Prostate gland (tissue), 2 donors: ENCODE measurements around the gene CSRP1. TPM values are rescaled to one million over a fixed set of nuclear protein-coding genes. Genes with fewer than 3 reads are reported as not detected.

Experiments used
- DNase-seq: peaks from one replicate; pipeline ENCODE4 v3.0.0-alpha.2; 2019; ENCODE audit warnings: low spot score
- H3K27ac ChIP-seq, 2 donors: fragments of 200-600 bp; sonication (generic); 2 replicates each; pipeline ENCODE4 v1.5.1; 2017 to 2019
- H3K27me3 ChIP-seq: fragments of 200-600 bp; sonication (generic); replicated peaks from 2 replicates; pipeline ENCODE4 v1.5.1; 2019; ENCODE audit not compliant: insufficient read depth
- H3K36me3 ChIP-seq, 2 donors: fragments of 200-600 bp; sonication (generic); 1 replicate in 1 of 2; 2 replicates in 1 of 2; pipeline versions ENCODE4 v1.5.1 to v1.8.1; 2017 to 2019
- H3K4me1 ChIP-seq: fragments of 200-600 bp; sonication (generic); replicated peaks from 2 replicates; pipeline ENCODE4 v1.5.1; 2019
- H3K4me3 ChIP-seq, 2 donors: fragments of 200-600 bp; sonication (generic); 2 replicates each; pipeline ENCODE4 v1.5.1; 2017 to 2019
- H3K9me3 ChIP-seq: fragments of 200-600 bp; sonication (generic); 2 replicates; pipeline ENCODE4 v1.5.1; 2017
- CTCF ChIP-seq, 4 experiments: fragments of 200-600 bp in 2 of 4; fragments of 450-650 bp in 2 of 4; sonication (generic) in 2 of 4; IDR thresholded peaks; 1 replicate in 3 of 4; 2 replicates in 1 of 4; pipeline ENCODE4 v1.5.1; 2016 to 2019; ENCODE audit warnings: antibody characterized with exemption in 4 of 4, mild to moderate bottlenecking in 2 of 4, moderate library complexity in 2 of 4
- POLR2A ChIP-seq: fragments of 450-650 bp; IDR thresholded peaks from one replicate; pipeline ENCODE4 v1.6.1; 2016; ENCODE audit warnings: antibody characterized with exemption, mild to moderate bottlenecking
- POLR2AphosphoS5 ChIP-seq: sonication (generic); formaldehyde crosslinking; IDR thresholded peaks from one replicate; pipeline ENCODE4 v1.6.1; 2017; ENCODE audit warnings: antibody characterized with exemption
- WGBS: methylation state at CpG from one replicate; pipeline ENCODE4 v1.1.5; 2018; 5-methylcytosine and 5-hydroxymethylcytosine counted together
- intact Hi-C: fragments of 100-400 bp; cut with DNase I; formaldehyde crosslinking; loops from one replicate; pipeline ENCODE4 v1.14.2; 2022
- total RNA-seq, 2 donors: library from RNA; depleted of rRNA; stranded (reverse); fragments of >200 nt; gene quantifications; one replicate each; pipeline ENCODE4 v1.1.0, GENCODE V29; 2016

CSRP1 gene
- total RNA-seq, 2 donors from 2014 or later: 1,117 to 1,634 TPM

GRCh38 chr1:201456499-201457309, 50.2 kb downstream of the CSRP1 start:
- no peak for TF ChIP-seq CTCF (IDR thresholded peaks at IDR 0.05)
- peak; percentile 61 for TF ChIP-seq POLR2AphosphoS5
- peaks cover 14% of the 10 kb centered on the region for H3K4me1 ChIP-seq

GRCh38 chr1:201455098-201455497, 51.8 kb downstream of the CSRP1 start:
- H3K27ac ChIP-seq: no peak overlapping the region
- 80% methylated on average over 6 of the region's 6 CpGs for WGBS
- TF ChIP-seq POLR2A (no peak), CTCF (IDR thresholded peaks at IDR 0.05) (no peak), POLR2AphosphoS5 (no peak)

More at GRCh38 chr1:201456499-201457309, 50.2 kb downstream of the CSRP1 start:
- H3K9me3 ChIP-seq: no peaks in the 10 kb centered on the region
- H3K4me3 ChIP-seq: no peak overlapping the region
- no peaks in the 10 kb centered on the region for H3K36me3 ChIP-seq
- peak overlapping the region; percentile 24 to 57 for H3K27ac ChIP-seq
- 50% methylated on average over 11 of the region's 11 CpGs for WGBS
- intact Hi-C loops: no loop called here
- peak; percentile 58 for DNase-seq
- no peaks in the 10 kb centered on the region for H3K27me3 ChIP-seq

GRCh38 chr1:201454608-201455007, 52.3 kb downstream of the CSRP1 start:
- intact Hi-C loops: no loop called here
- no peak for DNase-seq
- no peak for TF ChIP-seq CTCF (IDR thresholded peaks at IDR 0.05)
- TF ChIP-seq POLR2AphosphoS5: no peak
- Histone ChIP-seq H3K4me1 (peaks cover 4% of the 10 kb centered on the region), H3K4me3 (no peak overlapping the region), H3K9me3 (no peaks in the 10 kb centered on the region), H3K36me3 (no peaks in the 10 kb centered on the region), H3K27ac (no peak overlapping the region), H3K27me3 (no peaks in the 10 kb centered on the region)
- WGBS: 76% methylated on average over 4 of the region's 4 CpGs

More at GRCh38 chr1:201455098-201455497, 51.8 kb downstream of the CSRP1 start:
- no peak for DNase-seq
- Histone ChIP-seq H3K27me3 (no peaks in the 10 kb centered on the region), H3K9me3 (no peaks in the 10 kb centered on the region), H3K4me1 (peaks cover 6% of the 10 kb centered on the region), H3K4me3 (no peak overlapping the region), H3K36me3 (no peaks in the 10 kb centered on the region)
- intact Hi-C loops: no loop called here

- Histone ChIP-seq H3K27me3 (no peaks in the 10 kb centered on the region), H3K27ac (no peak overlapping the region), H3K9me3 (no peaks in the 10 kb centered on the region), H3K4me3 (no peak overlapping the region), H3K4me1 (peaks cover 4% of the 10 kb centered on the region), H3K36me3 (no peaks in the 10 kb centered on the region)
- TF ChIP-seq CTCF (IDR thresholded peaks at IDR 0.05) (no peak), POLR2AphosphoS5 (no peak), POLR2A (no peak)
- 69% methylated on average over 4 of the region's 4 CpGs for WGBS
- intact Hi-C loops: no loop called here
- DNase-seq: no peak
Observed at GRCh38 chr1:201452866-201453265, 54.1 kb downstream of the CSRP1 start.

DNA sequence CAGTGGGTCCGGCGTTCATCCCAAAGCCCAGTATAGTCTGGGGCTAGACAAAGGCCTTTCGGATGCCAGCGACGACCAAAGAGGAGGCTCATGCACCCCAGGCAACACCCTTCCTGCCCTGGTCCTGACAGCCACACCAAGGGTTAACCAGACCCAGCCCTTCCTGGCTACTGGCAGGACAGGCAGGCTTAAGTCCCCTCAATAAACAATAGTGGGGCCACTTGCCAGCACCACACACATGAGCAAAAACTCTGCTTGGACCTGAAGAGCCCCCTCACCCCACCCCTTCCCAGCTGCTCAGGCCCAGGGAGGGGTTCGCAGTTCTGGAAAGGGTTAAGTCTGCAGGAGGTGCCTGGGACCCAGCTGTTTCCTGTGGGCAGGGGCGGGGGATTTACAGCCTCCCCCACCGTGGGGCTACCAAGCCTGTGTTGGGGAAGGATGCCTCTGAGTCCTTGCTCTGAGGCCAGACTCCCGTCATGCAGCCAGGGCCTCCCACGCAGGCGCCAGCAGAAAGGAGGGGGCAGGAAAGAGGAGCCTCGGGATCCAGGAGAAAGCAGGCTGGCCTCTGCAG, 56.1 kb downstream of the CSRP1 start:
- WGBS: 8% methylated on average over 9 of the region's 12 CpGs
- no peaks in the 10 kb centered on the region for H3K9me3 ChIP-seq
- no peaks in the 10 kb centered on the region for H3K27me3 ChIP-seq
- no peak overlapping the region for H3K4me3 ChIP-seq
- DNase-seq: no peak
- TF ChIP-seq POLR2A: no peak
- no peak for TF ChIP-seq CTCF (IDR thresholded peaks at IDR 0.05)
- no peak for TF ChIP-seq POLR2AphosphoS5
- peak overlapping the region; percentile 4 to 35 for H3K27ac ChIP-seq
- H3K4me1 ChIP-seq: peaks cover 4% of the 10 kb centered on the region
- intact Hi-C loops: no loop called here
- no peaks in the 10 kb centered on the region for H3K36me3 ChIP-seq
